GM12878 (cell line): ENCODE results near the gene PLXNA4. TPM values are rescaled to one million over a fixed set of nuclear protein-coding genes. Genes with fewer than 3 reads are reported as not detected.

Experiments
- ATAC-seq: fragments of 200-7000 bp; cut with Tn5 transposase; 3 replicates; pipeline ENCODE4 v1.9.1; 2020; ENCODE audit warnings: mild to moderate bottlenecking, moderate library complexity
- BruUV-seq: library from RNA; stranded (reverse); fragments of 400-500 nt; replicated peaks from 2 replicates; lab custom pipeline; 2021; lab: Mats Ljungman, UMichigan
- CTCF ChIA-PET: fragments of 300-600 bp; sonication (Branson Sonifier 250); formaldehyde crosslinking; extraction: SDS; loops from one replicate; lab custom pipeline; 2021; ENCODE audit warnings: inconsistent platforms; lab: Yijun Ruan, JAX
- POLR2A ChIA-PET: fragments of 350-600 bp; formaldehyde crosslinking; extraction: SDS; loops from one replicate; lab custom pipeline; 2021; ENCODE audit warnings: inconsistent platforms; lab: Charles Lee
- RAD21 ChIA-PET: fragments of 300-600 bp; sonication (Branson Sonifier 250); formaldehyde crosslinking; loops from one replicate; lab custom pipeline; 2023; ENCODE audit warnings: antibody characterized with exemption; ENCODE audit not compliant: unreplicated experiment; lab: Charles Lee
- SMC1A ChIA-PET: fragments of 300-600 bp; sonication (Branson Sonifier 250); formaldehyde crosslinking; loops from one replicate; lab custom pipeline; 2023; ENCODE audit not compliant: unreplicated experiment, uncharacterized antibody; lab: Charles Lee
- DNase-seq: peaks from one replicate; pipeline ENCODE4 v3.0.0-alpha.2; 2011; ENCODE audit warnings: low read depth, low spot score
- FAIRE-seq: peaks from 3 replicates; lab custom pipeline; 2011; peaks lifted over from hg19 to GRCh38; lab: Jason Lieb, UNC
- H2AFZ ChIP-seq: 2 replicates; pipeline ENCODE4 v1.6.0; 2011; ENCODE audit warnings: low read depth, low read length, control low read depth; ENCODE audit not compliant: control insufficient read depth
- H3K27ac ChIP-seq: 2 replicates; pipeline ENCODE4 v1.5.1; 2011; ENCODE audit warnings: control low read depth; ENCODE audit not compliant: control insufficient read depth, insufficient read depth
- H3K27me3 ChIP-seq, 2 experiments: replicated peaks in 1 of 2; 2 replicates each; pipeline versions ENCODE4 v1.6.0 to v1.6.1; 2011; ENCODE audit warnings: low read length in 1 of 2; ENCODE audit not compliant: control insufficient read depth in 2 of 2, insufficient read depth in 2 of 2
- H3K36me3 ChIP-seq, 2 experiments: 2 replicates each; pipeline ENCODE4 v1.5.1; 2011; ENCODE audit warnings: low read length in 1 of 2; ENCODE audit not compliant: control insufficient read depth in 2 of 2, insufficient read depth in 2 of 2
- H3K4me1 ChIP-seq: 2 replicates; pipeline ENCODE4 v1.6.1; 2011; ENCODE audit warnings: mild to moderate bottlenecking, low read length, moderate library complexity, mixed read lengths; ENCODE audit not compliant: control insufficient read depth, insufficient read depth
- H3K4me2 ChIP-seq: 2 replicates; pipeline ENCODE4 v1.6.0; 2011; ENCODE audit warnings: control low read depth; ENCODE audit not compliant: control insufficient read depth, insufficient read depth
- H3K4me3 ChIP-seq: fragments of 200-600 bp; sonication (generic); 2 replicates; pipeline ENCODE4 v1.5.1; 2016
- H3K79me2 ChIP-seq: 2 replicates; pipeline ENCODE4 v1.6.0; 2011; ENCODE audit warnings: low read length; ENCODE audit not compliant: control insufficient read depth, insufficient read depth
- H3K9ac ChIP-seq: 2 replicates; pipeline ENCODE4 v1.8.0; 2011; ENCODE audit warnings: low read length, control low read depth, mixed read lengths; ENCODE audit not compliant: control insufficient read depth, insufficient read depth
- H3K9me3 ChIP-seq: replicated peaks from 3 replicates; pipeline ENCODE4 v1.5.1; 2011; ENCODE audit warnings: mild to moderate bottlenecking, low read length; ENCODE audit not compliant: control insufficient read depth, insufficient read depth
- H4K20me1 ChIP-seq: 2 replicates; pipeline ENCODE4 v1.6.0; 2011; ENCODE audit not compliant: control insufficient read depth, insufficient read depth
- CEBPZ ChIP-seq: fragments of 150-350 bp; IDR thresholded peaks from 2 replicates; pipeline ENCODE4 v1.6.1; 2016; ENCODE audit warnings: low read depth, low read length
- NKRF ChIP-seq: fragments of 450-650 bp; conservative IDR thresholded peaks from 2 replicates; pipeline ENCODE4 v1.6.1; 2017; ENCODE audit warnings: mild to moderate bottlenecking, moderate library complexity
- RAD51 ChIP-seq: fragments of 450-650 bp; IDR thresholded peaks from 2 replicates; pipeline ENCODE4 v1.6.1; 2016; ENCODE audit warnings: moderate library complexity, mild to moderate bottlenecking, inconsistent platforms
- SREBF2 ChIP-seq: IDR thresholded peaks from 2 replicates; pipeline ENCODE4 v1.6.1; 2012; ENCODE audit warnings: mild to moderate bottlenecking, low read length
- SUPT20H ChIP-seq: IDR thresholded peaks from 2 replicates; pipeline ENCODE4 v1.6.1; 2011; ENCODE audit warnings: low read depth, mild to moderate bottlenecking, low read length, moderate library complexity, borderline replicate concordance; ENCODE audit not compliant: control insufficient read depth
- ZNF207 ChIP-seq: fragments of 450-650 bp; IDR thresholded peaks from 2 replicates; pipeline ENCODE4 v1.6.1; 2014; ENCODE audit warnings: antibody characterized with exemption, mild to moderate bottlenecking, borderline replicate concordance
- WGBS: methylation state at CpG from one replicate; pipeline ENCODE4 v1.1.6; 2016; ENCODE audit warnings: low lambda C conversion rate; ENCODE audit not compliant: insufficient replicate concordance, insufficient coverage; ENCODE audit errors: missing lambda C conversion rate; 5-methylcytosine and 5-hydroxymethylcytosine counted together
- in situ Hi-C: fragments of 300-500 bp; cut with MboI; formaldehyde crosslinking; loops from 9 replicates; pipeline ENCODE4 v1.14.3; 2018; ENCODE audit warnings: mixed read lengths
- intact Hi-C: fragments of 100-400 bp; cut with micrococcal nuclease; formaldehyde crosslinking; loops from one replicate; pipeline ENCODE4 v1.14.2; 2022; ENCODE audit not compliant: unreplicated experiment
- polyA plus RNA-seq, 11 experiments: library from polyadenylated mRNA; depleted of rRNA in 4 of 11; unstranded in 6 of 11; stranded (reverse) in 5 of 11; fragments of >200 nt; fragmentation: Nextera tagmentation in 4 of 11; fragmentation: Illumina TruSeq in 1 of 11; extraction: Ambion mirVana in 4 of 11; extraction: Trizol in 1 of 11; gene quantifications; 1 replicate in 1 of 11; 2 replicates in 10 of 11; pipeline versions ENCODE4 v1.2.1 to v1.2.3, GENCODE V29; 2011 to 2016; ENCODE audit warnings: inconsistent platforms in 2 of 11, missing spikeins in 2 of 11, low read depth in 1 of 11
- total RNA-seq, 4 experiments: library from RNA; depleted of rRNA in 3 of 4; stranded (reverse); fragments of >200 nt in 3 of 4; fragmentation: Illumina TruSeq in 1 of 4; extraction: Trizol in 1 of 4; gene quantifications; 2 replicates each; pipeline versions ENCODE4 v1.2.1 to v1.2.3, GENCODE V29; 2013 to 2021

Gene PLXNA4
- total and polyA plus RNA-seq, 10 of the 15 experiments (the other 5 are each of a cell fraction or from before 2014, with no cell fraction given) = 0.03 TPM; not detected in 9

GRCh38 chr7:132548489-132549078 lies 27.7 kb downstream of the PLXNA4 start:
- H3K9me3 ChIP-seq = no peaks in the 10 kb centered on the region
- POLR2A ChIA-PET = no interaction called here
- no TSS peak for BruUV-seq
- no peaks in the 10 kb centered on the region for H3K36me3 ChIP-seq
- RAD21 ChIA-PET = no interaction called here
- peaks cover 0 to 4% of the 10 kb centered on the region in 2 experiments; a peak in 1 of 4 replicates for H3K27me3 ChIP-seq
- CTCF ChIA-PET = no interaction called here
- no peak overlapping the region for H3K4me3 ChIP-seq
- SMC1A ChIA-PET = no interaction called here
- H4K20me1 ChIP-seq = no peaks in the 10 kb centered on the region
- no peak for DNase-seq
- TF ChIP-seq CEBPZ (no peak), ZNF207 (no peak), RAD51 (no peak), SUPT20H (no peak), SREBF2 (no peak), NKRF (no peak)
- TF ChIP-seq, all 136 proteins: peak for 0
- H3K27ac ChIP-seq = no peak overlapping the region
- no peak overlapping the region for H3K4me2 ChIP-seq
- WGBS = 4% methylated on average over 4 of the region's 4 CpGs
- in situ Hi-C loops (no loop called here), intact Hi-C loops (no loop called here)
- no peak overlapping the region for H3K9ac ChIP-seq
- H2AFZ ChIP-seq = no peak overlapping the region
- ATAC-seq (no peak), FAIRE-seq (no peak)
- H3K79me2 ChIP-seq = no peaks in the 10 kb centered on the region
- H3K4me1 ChIP-seq = no peaks in the 10 kb centered on the region
